ENCODE measurements around the gene TNFRSF4.

The TNFRSF4 gene

DNA sequence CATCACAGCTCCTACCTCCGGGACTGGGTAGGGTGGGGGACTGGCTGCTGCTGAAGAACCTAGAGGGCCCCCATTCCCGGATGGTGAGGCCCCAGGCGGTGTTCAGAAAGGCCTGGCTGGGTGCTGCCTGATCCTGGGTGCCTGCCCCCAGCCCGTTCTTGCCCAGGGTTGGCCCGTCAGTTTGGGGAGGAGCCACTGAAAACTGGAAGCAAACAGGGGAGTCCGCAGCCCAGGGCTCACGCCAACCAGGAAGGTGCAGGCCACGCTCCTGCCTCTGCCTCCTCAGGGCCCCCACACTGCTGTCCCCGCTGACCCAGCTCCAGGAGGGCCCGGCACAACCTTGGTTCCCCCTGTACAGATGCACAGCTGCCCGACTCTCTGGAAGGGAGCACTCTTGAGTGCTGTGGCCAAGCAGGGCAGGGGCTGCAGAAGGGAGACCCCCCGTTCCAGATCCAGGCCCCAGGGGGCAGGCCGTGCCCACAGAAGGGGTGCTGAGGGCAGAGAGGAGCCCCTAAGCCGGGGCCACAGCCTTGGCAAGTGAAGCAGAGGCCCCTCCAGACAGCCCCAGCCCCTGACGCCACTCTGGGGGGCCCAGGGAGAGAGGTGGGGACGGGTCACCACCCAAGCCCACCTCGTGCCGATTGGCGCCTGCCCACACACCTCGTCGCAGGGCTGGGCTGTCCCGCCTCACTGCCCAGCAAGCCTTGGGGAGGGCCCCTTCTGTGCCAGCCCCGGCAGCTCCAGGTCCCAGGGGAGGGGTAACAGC lies 27.1 kb upstream of the TNFRSF4 start:
- H3K4me3 ChIP-seq (replicated peaks; ENCODE audit: low read depth, low read length) = no peak overlapping the region
- TF ChIP-seq CTCF (IDR thresholded peaks at IDR 0.05; ENCODE audit: low read depth, low read length, missing control alignments) = no peak
- no peak for DNase-seq (ENCODE audit: extremely low read depth, low read depth)

DNA sequence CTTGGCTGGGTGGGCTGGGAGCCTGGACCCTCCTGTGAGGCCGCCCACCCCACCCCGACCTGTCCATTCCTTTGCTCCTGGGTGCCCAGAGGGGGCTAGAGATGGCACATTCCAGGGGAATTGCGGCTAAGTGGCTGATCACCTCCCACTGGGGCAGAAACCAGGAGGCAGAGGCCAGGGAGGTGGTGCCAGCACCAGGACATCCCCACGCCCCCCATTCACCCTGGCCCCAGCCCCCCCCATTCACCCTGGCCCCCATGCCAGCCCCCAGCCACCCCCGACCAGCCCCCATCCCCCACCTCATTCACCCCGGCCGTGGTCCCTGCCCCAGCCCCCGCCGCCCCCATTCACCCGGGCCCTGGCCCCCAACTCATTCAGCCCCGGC lies 26.4 kb upstream of the TNFRSF4 start:
- H3K4me3 ChIP-seq (replicated peaks; ENCODE audit: low read depth, low read length) = no peak overlapping the region
- TF ChIP-seq CTCF (IDR thresholded peaks at IDR 0.05; ENCODE audit: low read depth, low read length, missing control alignments) = no peak
- no peak for DNase-seq (ENCODE audit: extremely low read depth, low read depth)

DNA sequence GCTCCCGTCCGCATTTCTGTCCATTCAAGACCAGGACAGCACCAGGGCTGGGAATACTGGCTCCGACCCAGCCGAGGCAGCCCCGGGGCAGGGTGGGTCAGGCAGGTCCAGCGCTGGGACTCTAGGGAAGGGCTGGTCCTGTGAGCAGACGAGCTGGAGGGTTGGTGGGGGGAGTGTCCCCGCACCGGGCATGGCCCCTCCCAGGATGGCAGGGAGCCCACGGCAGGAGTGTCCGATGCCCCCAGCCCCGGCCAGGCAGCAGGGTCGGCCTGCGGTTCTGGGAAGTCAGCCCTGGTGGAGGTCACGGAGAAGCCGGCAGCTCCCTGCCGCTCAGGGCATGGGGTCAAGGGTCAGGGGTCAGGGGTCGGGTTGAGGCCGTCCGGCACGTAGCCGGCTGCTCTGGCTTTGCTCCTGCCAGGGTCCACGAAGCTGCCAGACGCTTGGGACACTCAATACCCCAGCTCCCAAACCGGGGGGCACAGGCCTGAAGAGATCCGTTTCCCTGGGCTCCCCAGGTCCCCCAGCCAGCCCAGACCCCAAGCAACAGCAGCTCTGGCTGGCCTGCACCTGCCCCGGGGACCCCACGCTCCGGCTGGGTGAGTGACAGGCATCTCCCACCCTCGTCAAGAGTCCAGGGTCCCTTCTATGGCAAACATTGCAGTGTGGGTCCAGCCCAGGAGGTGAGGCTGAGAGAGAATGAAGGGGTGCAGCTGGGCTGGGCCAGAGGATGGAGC lies 25.8 kb upstream of the TNFRSF4 start:
- H3K4me3 ChIP-seq (replicated peaks; ENCODE audit: low read depth, low read length) = no peak overlapping the region
- TF ChIP-seq CTCF (IDR thresholded peaks at IDR 0.05; ENCODE audit: low read depth, low read length, missing control alignments) = no peak
- no peak for DNase-seq (ENCODE audit: extremely low read depth, low read depth)

- no peak for TF ChIP-seq CTCF (IDR thresholded peaks at IDR 0.05; ENCODE audit: low read depth, low read length, missing control alignments)
- no peak for DNase-seq (ENCODE audit: extremely low read depth, low read depth)
- no peak overlapping the region for H3K4me3 ChIP-seq (replicated peaks; ENCODE audit: low read depth, low read length)
Observed at GRCh38 chr1:1239227-1239613, 25.3 kb upstream of the TNFRSF4 start.

DNA sequence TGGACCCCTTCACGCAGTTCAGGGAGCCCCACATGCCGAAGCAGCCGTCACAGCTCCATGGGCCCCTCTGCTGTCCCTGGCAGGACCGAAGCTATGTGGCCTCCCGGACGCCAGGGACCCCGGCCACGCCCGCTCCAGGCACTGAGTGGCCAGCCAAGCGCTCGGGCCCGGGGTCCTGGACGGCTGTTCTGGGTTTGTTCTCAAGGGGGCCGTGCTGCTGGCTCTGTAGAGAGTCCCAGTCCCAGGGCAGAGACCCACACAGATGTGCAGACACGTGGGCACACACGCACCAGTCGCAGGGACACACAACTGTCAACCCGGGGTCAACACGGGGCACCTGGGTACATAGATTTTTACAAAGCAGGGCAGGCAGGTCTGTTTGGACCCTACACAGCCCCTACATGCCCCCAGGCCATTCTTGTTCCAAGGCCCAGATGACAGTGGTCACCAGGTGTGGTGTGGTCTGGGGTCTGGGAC lies 24.8 kb upstream of the TNFRSF4 start:
- no peak for TF ChIP-seq CTCF (IDR thresholded peaks at IDR 0.05; ENCODE audit: low read depth, low read length, missing control alignments)
- no peak overlapping the region for H3K4me3 ChIP-seq (replicated peaks; ENCODE audit: low read depth, low read length)
- DNase-seq (ENCODE audit: extremely low read depth, low read depth) = no peak

DNA sequence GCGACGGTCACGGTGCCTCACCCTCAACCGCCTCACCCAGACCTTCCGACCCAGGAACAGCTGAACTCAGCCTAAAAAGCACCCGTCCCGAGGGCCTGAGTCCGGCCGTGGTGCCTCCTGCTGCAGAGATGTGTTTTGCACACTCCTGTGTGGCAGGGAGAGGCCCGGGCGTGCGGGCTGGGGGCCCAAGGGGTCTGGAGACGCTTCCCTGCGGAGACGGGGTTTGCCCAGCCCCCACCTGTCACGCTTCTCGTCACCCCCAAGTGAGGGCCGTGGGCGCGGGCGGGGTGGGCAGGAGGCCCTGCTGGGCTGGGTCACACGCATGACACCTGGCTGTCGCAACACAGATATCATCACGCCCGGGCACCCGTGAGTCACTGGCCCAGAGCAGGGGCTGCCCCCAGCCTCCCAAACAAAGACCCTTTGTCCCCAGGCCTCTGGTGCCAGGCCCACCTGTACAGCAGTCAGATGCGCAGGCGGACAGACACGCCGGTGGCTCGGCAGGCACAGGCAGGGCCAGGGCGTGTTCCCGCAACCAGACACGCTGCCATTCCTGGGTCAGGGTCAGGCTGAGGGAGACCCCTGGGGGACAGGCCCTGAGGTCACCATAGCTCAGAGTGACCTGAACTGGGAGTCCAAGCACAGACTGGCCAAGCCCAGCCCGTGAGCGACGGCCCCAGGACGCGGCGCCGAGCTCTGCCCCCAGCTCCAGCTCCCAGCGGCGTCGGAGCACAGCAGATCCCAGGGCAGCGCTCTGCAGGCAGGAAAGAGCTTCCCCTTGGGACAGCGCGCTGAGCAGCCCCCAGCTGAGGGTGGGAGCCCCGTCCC lies 24.1 kb upstream of the TNFRSF4 start:
- TF ChIP-seq CTCF (IDR thresholded peaks at IDR 0.05; ENCODE audit: low read depth, low read length, missing control alignments) = no peak
- no peak for DNase-seq (ENCODE audit: extremely low read depth, low read depth)
- H3K4me3 ChIP-seq (replicated peaks; ENCODE audit: low read depth, low read length) = no peak overlapping the region

Data from HFF-Myc (cell line).